Progenitor cell of endocrine pancreas (in vitro differentiated cells): ENCODE measurements around the gene TMEM61. TPM values are rescaled to one million over a fixed set of nuclear protein-coding genes. Genes with fewer than 3 reads are reported as not detected.

Experiments
- DNase-seq: peaks from one replicate; pipeline ENCODE4 v3.0.0; 2021; ENCODE audit warnings: low spot score; ENCODE audit not compliant: unreplicated experiment
- H3K27ac Mint-ChIP-seq: 2 replicates; pipeline ENCODE4 v1.8.0; 2021; ENCODE audit warnings: mild to moderate bottlenecking, moderate library complexity, mixed read lengths
- H3K27me3 Mint-ChIP-seq: 2 replicates; pipeline ENCODE4 v1.8.0; 2021; ENCODE audit warnings: mixed read lengths
- H3K36me3 Mint-ChIP-seq: 2 replicates; pipeline ENCODE4 v1.8.0; 2022; ENCODE audit warnings: mixed read lengths; ENCODE audit not compliant: insufficient read depth
- H3K4me1 Mint-ChIP-seq: 2 replicates; pipeline ENCODE4 v1.8.0; 2021; ENCODE audit warnings: low read depth, mixed read lengths
- H3K4me3 Mint-ChIP-seq: 2 replicates; pipeline ENCODE4 v1.8.0; 2021; ENCODE audit warnings: low read depth, mild to moderate bottlenecking, moderate library complexity, mixed read lengths
- H3K9me3 Mint-ChIP-seq: 2 replicates; pipeline ENCODE4 v1.8.0; 2021; ENCODE audit warnings: low read depth, mixed read lengths
- total RNA-seq: library from RNA; stranded (reverse); gene quantifications from 2 replicates; pipeline ENCODE4 v1.2.1, GENCODE V29; 2021
- TF ChIP-seq, protein P1 (sequence below): fragments of 200-600 bp; sonication (generic); IDR thresholded peaks from one replicate; pipeline ENCODE4 v1.5.0; 2021; ENCODE audit warnings: antibody characterized with exemption, mild to moderate bottlenecking; ENCODE audit not compliant: unreplicated experiment

Gene TMEM61
- total RNA-seq, 1 donor from 2014 or later, result 0.53 TPM

DNA sequence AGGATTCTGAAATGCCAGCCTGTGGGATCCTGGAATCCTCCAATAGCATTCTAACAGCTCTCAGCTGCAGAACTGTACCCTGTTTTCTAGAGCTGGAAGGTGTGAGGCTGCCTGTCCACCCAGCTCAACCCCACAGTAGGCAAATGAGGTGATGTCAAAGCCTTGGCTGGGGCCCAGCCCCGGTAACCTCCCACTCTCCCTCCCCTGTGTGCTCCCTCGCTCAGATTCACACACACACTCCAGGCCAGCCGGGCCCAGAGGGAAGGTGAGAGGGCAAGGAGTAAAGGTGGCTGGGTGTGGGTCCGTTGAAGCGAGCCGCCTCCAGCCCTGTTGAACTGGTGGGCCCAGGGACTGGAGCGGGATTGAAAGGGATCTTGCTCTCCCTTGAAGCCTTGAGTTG is 18.2 kb downstream of the TMEM61 start, which contains the start of gene BSND:
Gene BSND (plus strand): TSS at position 257 of the 400 bp plus-strand sequence. CDS start 254 bp downstream, outside the sequence.
- Mint-ChIP-seq H3K27me3 (peaks cover 63% of the 10 kb centered on the region), H3K4me3 (no peak within 1 kb of the TSS), H3K9me3 (no peaks in the 10 kb centered on the region), H3K27ac (no peak within 1 kb of the TSS), H3K36me3 (no peaks in the 10 kb centered on the region), H3K4me1 (peaks cover 10% of the 10 kb centered on the region)
- TF ChIP-seq, protein P1, sequence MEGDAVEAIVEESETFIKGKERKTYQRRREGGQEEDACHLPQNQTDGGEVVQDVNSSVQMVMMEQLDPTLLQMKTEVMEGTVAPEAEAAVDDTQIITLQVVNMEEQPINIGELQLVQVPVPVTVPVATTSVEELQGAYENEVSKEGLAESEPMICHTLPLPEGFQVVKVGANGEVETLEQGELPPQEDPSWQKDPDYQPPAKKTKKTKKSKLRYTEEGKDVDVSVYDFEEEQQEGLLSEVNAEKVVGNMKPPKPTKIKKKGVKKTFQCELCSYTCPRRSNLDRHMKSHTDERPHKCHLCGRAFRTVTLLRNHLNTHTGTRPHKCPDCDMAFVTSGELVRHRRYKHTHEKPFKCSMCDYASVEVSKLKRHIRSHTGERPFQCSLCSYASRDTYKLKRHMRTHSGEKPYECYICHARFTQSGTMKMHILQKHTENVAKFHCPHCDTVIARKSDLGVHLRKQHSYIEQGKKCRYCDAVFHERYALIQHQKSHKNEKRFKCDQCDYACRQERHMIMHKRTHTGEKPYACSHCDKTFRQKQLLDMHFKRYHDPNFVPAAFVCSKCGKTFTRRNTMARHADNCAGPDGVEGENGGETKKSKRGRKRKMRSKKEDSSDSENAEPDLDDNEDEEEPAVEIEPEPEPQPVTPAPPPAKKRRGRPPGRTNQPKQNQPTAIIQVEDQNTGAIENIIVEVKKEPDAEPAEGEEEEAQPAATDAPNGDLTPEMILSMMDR, result no peak
- DNase-seq, result no peak

DNA sequence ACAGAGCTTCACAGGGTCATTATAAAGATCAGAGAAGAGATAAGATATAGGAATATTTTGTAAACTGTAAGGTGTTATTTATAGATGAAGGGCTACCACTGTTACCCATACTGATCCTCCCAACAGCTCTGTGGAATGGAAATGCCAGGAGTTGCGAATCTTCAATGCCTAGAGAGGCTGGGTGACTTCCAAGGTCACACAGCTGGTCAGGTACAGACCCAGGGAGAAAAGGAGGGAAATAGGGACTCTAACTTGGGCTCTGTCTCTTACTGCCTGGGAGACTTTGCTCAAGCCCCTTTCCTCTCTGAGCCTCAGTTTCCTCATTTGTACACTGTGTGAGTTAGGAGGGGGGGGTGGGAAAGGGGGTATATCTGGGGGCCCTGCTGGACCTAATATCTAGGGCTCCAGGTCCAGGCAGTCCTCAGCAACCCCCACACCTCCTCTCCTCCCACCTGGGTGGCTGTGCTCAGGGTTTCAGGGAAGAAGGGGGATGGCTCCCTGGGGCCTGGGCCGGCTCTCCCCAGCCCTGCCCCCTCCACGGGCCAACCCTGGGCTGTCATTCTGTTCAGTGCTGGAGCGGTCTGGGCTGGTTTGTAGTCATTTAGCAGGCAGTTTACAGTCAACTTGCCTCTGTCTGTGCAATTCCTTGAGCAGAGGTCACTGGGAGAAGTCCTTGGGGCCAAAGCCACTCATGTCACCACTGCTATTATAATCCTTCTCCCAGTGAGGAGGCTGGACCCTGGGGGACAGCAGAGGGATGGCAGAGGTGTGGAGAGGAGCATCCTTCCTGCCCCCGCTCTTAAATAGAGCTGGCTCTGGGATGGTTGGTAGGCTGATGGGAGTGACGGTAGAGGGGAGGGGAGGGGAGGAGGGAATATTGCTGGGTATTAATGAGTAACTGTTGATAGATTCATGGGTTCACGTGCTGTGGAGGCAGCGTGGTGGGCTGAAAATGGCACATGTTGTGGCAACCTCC is 20.0 kb downstream of the TMEM61 start:
- TF ChIP-seq, protein P1, result no peak
- H3K4me3 Mint-ChIP-seq, result no peak overlapping the region
- peaks cover 10% of the 10 kb centered on the region for H3K4me1 Mint-ChIP-seq
- peaks cover 51% of the 10 kb centered on the region for H3K27me3 Mint-ChIP-seq
- DNase-seq, result no peak
- no peaks in the 10 kb centered on the region for H3K9me3 Mint-ChIP-seq
- no peak overlapping the region for H3K27ac Mint-ChIP-seq
- no peaks in the 10 kb centered on the region for H3K36me3 Mint-ChIP-seq

DNA sequence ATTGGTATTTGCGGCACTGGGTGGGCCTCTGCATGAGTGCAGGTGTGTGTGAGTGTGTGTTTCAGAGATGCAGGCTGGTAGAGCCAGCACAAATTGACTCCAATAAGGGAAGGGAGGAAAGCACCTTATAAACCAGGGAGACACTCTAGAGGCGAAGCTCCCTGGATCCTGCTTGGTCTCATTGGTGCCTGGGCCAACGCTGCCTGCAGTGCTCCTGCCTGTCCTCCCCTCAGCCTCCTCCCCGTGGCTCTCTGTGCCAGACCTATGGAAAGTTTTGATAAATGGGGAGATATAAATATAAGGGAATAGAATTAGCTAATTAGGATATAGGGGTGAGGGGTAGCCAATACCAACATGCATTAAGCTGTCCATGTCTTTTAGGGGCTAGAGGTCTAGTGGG is 20.9 kb downstream of the TMEM61 start:
- TF ChIP-seq, protein P1, result no peak
- Mint-ChIP-seq H3K36me3 (no peaks in the 10 kb centered on the region), H3K27me3 (peaks cover 41% of the 10 kb centered on the region), H3K9me3 (no peaks in the 10 kb centered on the region), H3K27ac (no peak overlapping the region), H3K4me1 (peaks cover 10% of the 10 kb centered on the region), H3K4me3 (no peak overlapping the region)
- DNase-seq, result no peak

DNA sequence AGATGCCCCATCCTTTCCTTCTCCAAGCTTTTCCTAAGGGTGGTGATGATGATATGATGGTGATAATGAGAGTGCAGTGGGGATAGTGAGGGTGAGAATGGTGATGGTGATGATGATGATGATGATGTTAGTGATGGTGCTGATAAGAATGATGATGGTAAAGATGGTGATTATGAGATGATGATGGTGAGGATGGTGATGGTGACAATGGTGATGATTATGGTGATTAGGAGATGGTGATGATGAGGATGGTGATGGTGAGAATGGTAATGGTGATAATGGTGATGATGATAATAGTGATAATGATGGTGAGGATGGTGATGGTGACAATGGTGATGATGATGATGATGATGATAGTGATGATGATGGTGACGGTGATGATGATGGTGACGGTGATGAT is 22.3 kb downstream of the TMEM61 start:
- TF ChIP-seq, protein P1, result no peak
- Mint-ChIP-seq H3K36me3 (no peaks in the 10 kb centered on the region), H3K4me1 (no peaks in the 10 kb centered on the region), H3K27ac (no peak overlapping the region), H3K27me3 (peaks cover 28% of the 10 kb centered on the region), H3K4me3 (no peak overlapping the region), H3K9me3 (no peaks in the 10 kb centered on the region)
- DNase-seq, result no peak

DNA sequence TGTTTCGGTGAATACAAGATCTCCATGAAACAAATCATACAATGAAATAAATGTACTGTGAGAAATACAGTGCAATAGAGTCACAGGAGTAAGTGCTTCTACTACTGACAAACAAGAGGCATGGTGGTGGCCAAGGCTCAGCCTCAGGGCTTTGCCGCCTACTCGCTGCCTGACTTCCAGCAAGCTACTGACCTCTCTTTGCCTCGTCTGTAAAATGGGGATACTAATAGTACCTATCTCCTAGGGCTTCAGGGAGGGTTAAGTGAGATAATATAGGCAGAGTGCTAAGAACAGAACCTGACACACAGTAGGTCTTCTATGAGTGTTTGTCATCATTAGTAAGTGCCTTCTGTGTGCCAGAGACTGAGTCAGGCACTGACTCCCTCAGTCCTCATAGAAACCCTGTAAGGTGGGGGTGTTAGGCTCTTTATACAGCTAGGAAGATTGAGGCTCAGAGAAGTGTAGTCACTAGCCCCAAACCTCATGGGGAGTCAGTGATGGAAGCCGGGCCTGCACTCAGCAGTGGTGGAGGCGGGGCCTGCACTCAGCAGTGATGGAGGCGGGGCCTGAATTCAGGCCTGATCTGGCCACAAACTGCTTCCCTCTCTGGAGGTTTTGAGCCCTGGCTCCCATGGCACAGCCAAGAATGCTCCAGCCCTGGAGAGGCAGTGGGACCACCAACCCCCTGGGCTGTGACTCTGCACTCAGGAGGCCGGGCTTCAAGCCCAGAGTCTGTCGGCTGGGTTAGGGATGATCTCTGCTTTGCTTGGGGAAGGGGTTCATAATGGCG is 25.1 kb downstream of the TMEM61 start:
- Mint-ChIP-seq H3K27me3 (peaks cover 5% of the 10 kb centered on the region), H3K4me3 (no peak overlapping the region), H3K9me3 (no peaks in the 10 kb centered on the region), H3K36me3 (no peaks in the 10 kb centered on the region), H3K27ac (no peak overlapping the region), H3K4me1 (no peaks in the 10 kb centered on the region)
- DNase-seq, result no peak
- TF ChIP-seq, protein P1, result no peak
